ENCODE results near the gene CD24.

DNA sequence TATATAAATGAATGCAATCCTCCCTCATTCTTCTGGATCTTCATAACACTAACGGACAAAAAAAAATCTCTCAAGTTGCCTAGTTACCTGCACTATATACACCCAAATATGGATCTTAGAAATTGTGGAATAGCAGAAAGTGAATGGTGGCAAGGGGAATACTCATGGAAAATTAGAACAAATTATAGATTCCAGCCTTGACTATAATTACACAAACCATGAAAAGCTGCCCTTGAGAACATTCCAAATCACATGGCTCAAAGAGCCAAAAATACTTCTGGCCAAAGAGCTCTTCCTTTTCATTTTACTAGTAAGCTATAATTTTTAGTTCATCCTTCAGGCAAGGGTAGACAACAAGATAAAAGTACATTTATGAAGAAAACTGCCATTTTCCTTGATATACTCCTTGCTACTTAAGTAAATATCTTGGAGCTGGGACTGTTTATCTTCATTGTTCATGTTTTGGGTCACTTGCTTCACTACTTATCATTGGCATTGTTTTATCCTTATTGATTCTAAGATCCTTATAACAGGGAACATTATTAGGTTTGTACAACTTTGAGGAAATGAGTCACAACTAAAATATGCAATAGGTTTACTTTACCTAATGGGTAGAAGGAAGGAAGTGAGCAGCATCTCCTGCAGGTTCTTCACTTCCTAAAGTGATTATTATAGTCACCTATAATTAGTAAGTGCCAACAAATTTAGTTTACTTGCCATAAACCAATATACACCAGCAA lies 47.1 kb upstream of the CD24 start:
- TF ChIP-seq EZH2 (IDR thresholded peaks at IDR 0.05; ENCODE audit: borderline replicate concordance, insufficient read depth, low read depth, low read length, poor library complexity, severe bottlenecking), result no peak
- TF ChIP-seq, protein P1, sequence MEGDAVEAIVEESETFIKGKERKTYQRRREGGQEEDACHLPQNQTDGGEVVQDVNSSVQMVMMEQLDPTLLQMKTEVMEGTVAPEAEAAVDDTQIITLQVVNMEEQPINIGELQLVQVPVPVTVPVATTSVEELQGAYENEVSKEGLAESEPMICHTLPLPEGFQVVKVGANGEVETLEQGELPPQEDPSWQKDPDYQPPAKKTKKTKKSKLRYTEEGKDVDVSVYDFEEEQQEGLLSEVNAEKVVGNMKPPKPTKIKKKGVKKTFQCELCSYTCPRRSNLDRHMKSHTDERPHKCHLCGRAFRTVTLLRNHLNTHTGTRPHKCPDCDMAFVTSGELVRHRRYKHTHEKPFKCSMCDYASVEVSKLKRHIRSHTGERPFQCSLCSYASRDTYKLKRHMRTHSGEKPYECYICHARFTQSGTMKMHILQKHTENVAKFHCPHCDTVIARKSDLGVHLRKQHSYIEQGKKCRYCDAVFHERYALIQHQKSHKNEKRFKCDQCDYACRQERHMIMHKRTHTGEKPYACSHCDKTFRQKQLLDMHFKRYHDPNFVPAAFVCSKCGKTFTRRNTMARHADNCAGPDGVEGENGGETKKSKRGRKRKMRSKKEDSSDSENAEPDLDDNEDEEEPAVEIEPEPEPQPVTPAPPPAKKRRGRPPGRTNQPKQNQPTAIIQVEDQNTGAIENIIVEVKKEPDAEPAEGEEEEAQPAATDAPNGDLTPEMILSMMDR (IDR thresholded peaks at IDR 0.05), result no peak
